GM21360 (cell line): ENCODE measurements around the gene TTC23.
"Not testable (repeated sequence)": the region's sequence is repeated elsewhere in the genome, so short reads cannot be mapped to it uniquely, and the experiment has no call there.

Source experiments
- ATAC-seq: cut with Tn5 transposase; IDR thresholded peaks from one replicate; pipeline ENCODE4 v1.9.1; 2021; ENCODE audit warnings: mild to moderate bottlenecking, moderate library complexity; ENCODE audit not compliant: unreplicated experiment

Gene TTC23

GRCh38 chr15:99122831-99123712 is 126.3 kb downstream of the TTC23 start:
- ATAC-seq: no peak

DNA sequence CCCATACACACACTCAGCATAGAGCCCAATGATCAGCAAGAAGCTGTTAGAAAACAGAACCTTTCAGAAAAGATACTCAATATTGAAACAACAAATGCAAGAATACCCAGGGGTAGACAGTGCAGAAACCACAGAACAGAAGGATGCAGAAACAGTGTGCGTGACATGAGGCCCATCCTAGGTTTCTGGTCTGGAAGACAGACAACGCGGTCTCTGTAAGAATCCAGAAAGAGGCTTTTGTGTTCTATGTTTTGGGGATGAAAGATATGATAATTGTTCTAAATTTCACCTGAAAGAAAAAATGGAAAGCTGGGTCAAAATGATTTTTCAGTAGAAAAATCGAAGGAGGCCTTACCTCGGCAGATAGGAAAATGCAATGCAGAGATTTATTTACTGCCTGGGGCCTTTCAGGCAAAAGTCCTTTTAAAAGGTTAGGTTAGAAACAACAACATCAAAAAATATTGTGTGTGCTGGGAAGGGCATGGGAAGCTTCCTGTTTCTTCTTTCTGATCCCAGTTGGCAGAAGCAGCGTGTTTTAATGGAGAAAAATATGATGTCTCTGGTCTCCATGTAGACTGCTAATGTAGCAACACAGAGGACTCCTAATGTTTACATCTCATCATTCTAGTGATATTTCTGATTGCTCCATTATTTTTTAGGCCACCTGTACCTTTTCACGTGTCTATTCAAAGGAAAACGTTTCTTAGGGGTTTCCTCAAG is 127.5 kb downstream of the TTC23 start:
- no peak for ATAC-seq

- ATAC-seq: no peak
Observed at GRCh38 chr15:99121207-99121606, 128.2 kb downstream of the TTC23 start.

GRCh38 chr15:99120050-99120777 is 129.2 kb downstream of the TTC23 start:
- no peak for ATAC-seq

DNA sequence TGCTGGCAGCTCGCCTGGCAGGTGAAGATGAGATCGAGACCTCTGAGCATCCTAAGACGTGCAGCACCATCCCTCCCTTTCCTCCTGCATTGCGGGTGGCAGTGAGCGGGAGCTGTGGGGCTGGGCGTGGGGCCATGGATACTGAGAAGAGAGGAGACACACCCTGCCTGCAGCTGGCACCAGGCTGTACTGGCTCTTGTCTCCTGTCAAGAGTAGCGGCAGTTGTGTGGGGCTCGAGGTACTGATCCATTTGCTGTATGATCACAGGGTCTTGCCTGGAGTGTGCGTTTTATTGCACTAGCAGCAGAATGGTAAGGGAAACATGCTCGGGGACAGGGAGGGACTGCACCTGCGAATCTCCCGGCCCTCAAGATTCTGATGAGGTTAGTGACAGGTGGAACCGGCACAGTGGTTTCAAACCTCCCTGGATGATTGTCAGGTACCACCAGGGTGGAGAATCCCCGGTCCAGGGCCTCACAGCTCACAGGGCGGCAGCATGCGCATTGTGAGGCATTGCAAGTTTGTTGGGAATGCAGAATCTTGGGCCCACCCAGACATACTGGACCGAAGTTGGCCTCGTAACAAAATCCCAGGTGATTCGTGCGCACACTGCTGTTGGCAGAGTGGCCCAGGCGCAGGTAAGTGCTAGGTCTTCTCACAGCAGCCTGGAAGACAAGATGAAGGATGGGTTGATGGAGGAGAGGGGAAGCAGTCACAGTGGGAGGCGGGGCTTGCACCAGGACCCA is 130.4 kb downstream of the TTC23 start:
- ATAC-seq: no peak

DNA sequence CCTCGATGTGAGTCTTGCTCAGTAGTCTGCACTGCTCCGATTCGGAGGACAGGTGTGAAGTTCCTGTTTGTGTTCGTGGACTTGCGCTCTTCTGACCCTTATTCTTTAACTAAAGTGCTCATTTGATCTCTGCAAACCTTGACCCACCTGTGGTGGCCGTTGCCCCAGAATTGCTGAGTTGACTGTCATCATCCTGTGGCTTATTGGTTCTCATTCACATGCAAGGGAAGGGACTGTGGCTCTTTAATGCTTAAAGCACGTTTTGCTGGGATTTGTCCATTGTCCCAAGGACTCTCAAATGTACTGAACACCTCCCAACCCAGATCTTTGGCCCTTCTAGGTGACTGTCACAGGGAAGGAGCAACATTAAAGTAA is 131.1 kb downstream of the TTC23 start:
- ATAC-seq: no peak

- no peak for ATAC-seq
Observed at GRCh38 chr15:99117563-99118257, 131.7 kb downstream of the TTC23 start.

DNA sequence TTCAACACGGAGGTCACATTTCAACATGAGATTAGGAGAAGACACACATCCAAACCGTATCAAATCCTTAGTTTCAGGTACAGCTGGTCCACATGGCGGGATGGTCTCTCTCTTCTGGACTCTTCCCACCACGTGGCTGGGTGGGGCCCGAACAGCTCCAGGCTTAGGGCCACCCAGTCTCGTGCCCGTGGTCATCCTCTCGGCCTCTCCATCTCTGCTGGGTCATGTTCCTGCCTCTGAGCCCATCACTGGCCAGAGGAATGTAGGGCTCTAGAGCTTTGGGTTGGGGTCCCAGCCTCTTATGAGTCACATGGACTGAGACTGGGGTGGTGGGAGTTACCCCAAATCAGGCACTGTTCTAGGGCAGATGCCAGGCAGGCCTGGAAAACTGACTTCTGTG is 132.3 kb downstream of the TTC23 start:
- no peak for ATAC-seq

DNA sequence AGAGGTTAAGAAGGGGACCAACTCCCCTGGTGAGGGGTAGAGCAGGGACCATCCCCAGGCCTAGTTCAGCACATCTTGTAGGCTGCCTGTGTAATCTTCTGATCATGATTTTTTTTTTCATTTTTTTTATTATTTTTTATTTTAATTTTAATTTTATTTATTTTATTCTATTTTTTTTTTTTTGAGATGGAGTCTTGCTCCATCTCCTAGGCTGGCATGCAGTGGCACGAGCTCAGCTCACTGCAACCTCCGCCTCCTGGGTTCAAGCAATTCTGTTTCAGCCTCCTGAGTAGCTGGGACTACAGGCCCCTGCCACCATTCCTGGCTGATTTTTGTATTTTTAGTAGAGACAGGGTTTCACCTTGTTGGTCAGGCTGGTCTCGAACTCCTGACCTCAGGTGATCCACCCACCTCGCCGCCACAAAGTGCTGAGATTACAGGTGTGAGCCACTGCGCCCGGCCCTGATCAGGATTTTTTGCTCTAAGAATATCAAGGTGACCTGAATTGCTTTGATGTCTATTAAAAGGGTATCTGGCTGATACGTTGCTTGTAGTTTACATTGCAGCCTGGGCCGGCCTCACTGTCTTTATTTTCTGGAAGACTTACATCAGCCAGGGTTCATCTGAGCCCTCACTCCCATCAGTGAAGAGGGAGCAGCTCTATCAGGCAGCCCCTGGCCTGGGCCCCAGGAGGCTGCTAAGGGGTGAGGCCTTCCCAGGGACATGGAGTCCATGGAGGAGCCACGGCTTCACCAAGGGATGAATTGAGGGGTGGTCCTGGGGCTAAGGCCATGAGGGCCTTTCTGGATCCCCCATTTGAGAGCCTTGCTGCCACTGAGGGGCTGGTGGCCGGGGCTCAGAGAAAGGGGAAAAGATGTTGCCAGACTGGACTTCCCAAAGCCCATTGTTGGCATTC is 133.8 kb downstream of the TTC23 start:
- ATAC-seq: no peak

DNA sequence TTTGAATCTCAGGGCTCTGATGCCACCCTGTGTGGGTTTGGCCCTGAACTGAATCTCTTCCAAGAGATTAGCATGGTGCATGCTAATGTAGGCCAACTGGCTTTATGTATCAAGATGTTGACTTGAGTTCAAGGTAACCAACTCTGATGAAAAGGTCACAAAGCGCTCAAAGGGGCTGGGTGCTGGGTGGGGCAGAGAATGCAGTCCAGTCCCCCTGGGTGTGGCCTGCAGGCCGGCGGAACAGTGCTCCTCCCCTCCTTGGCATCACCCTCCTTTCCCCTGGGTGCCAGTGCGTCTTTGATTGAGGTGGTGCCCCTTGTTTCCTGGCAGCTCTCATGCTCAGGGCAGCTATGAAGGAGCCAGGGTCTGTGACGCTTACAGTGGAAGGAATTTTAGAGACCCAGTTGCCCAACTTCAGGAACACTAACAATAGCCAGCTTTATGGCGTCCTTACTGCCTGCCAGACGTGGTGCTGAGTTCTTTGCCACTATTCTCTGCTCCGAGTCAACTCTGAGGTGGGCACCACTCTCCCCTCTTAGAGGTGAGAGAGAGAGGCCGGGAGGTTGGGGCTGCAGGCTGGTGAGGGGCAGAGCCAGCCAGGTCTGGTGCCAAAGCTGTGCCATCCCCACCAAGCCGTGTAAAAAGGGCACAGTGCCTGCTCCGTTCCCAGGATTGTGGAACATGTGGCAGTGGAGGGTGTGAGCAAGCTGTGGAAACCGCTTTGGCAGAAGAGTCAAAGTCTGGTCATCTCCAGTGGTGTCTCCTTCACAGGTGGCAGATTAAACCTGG is 134.7 kb downstream of the TTC23 start:
- ATAC-seq: no peak

DNA sequence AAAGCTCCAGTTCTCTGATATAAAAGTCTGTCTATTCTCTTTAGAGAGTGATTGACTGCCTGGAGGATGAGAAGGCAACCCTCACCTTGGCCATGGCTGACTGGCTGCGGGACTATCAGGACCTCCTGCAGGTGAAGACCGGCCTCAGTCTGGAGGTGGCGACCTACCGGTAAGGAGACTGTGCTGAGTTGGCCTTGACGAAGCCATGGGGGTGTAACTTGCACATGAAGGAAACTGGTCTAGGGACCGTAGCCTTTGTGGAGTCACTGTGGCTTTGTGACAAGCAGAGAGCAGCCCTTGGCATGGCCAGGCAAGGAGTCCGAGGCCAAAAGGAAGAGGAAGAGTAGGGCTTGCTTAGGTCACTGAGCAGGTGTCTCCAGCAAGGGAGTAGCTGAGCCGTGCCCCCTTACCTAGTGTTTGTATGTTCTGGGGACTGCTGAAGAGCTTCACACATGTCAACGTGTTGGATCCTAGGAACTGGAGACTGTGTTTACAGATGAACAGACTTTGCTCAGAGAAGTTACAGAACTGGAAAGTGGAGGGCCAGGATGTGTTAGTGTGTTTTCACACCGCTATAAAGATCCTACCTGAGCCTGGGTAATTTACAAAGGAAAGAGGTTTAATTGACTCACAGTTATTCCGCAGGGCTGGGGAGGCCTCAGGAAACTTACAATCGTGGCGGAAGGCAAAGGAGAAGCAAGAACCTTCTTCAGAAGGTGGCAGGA is 135.7 kb downstream of the TTC23 start:
- no peak for ATAC-seq

GRCh38 chr15:99111641-99112040 is 137.7 kb downstream of the TTC23 start:
- ATAC-seq: not testable (repeated sequence)

- no peak for ATAC-seq
Observed at GRCh38 chr15:99110581-99111320, 138.6 kb downstream of the TTC23 start.

GRCh38 chr15:99110093-99110492 is 139.3 kb downstream of the TTC23 start:
- ATAC-seq: no peak

- no peak for ATAC-seq
Observed at GRCh38 chr15:99109555-99110021, 139.8 kb downstream of the TTC23 start.

DNA sequence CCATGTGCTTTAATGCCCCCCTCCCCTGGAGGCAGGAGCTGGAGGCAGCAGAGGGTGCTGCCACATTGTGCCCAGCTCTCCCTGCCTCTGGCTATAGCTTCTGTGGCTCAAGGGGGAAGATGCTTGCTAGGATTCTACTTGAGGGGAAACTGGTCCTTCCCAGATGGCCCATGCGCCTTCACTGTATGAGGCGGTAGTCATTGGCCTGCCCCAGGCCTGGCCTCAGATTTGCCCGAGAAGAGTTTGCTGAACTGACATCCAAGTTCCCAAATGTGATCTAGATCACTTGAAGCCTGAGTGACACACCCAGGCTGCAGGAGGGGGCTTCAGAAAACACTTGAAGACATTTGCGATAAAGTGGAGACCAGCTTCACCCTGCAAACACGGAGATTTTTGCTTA is 140.4 kb downstream of the TTC23 start:
- ATAC-seq: no peak
